NCI-H2196 treated with DMSO at 0.1 percent for 48 hours (cell line): ENCODE data around the gene USP37.

Experiments
- DNase-seq: peaks from one replicate; lab custom pipeline; 2025; ENCODE audit not compliant: unreplicated experiment; lab: John Stamatoyannopoulos, UW

USP37 gene

GRCh38 chr2:218405086-218405745 lies 162.9 kb downstream of the USP37 start:
- no peak for DNase-seq

- DNase-seq, result no peak
Observed at GRCh38 chr2:218404351-218405085, 163.6 kb downstream of the USP37 start.

GRCh38 chr2:218403810-218404209 lies 164.3 kb downstream of the USP37 start:
- DNase-seq, result no peak

- no peak for DNase-seq
Observed at GRCh38 chr2:218402911-218403411, 165.2 kb downstream of the USP37 start.

GRCh38 chr2:218402491-218402901 lies 165.7 kb downstream of the USP37 start:
- DNase-seq, result no peak

GRCh38 chr2:218401890-218402289 lies 166.3 kb downstream of the USP37 start:
- no peak for DNase-seq

GRCh38 chr2:218400930-218401881 lies 166.9 kb downstream of the USP37 start:
- no peak for DNase-seq
